GM12878 (cell line): ENCODE results near the gene PPARA. TPM values are rescaled to one million over a fixed set of nuclear protein-coding genes. Genes with fewer than 3 reads are reported as not detected.

Experiments used
- ATAC-seq: fragments of 200-7000 bp; cut with Tn5 transposase; 3 replicates; pipeline ENCODE4 v1.9.1; 2020; ENCODE audit warnings: mild to moderate bottlenecking, moderate library complexity
- BruUV-seq: library from RNA; stranded (reverse); fragments of 400-500 nt; replicated peaks from 2 replicates; lab custom pipeline; 2021; lab: Mats Ljungman, UMichigan
- CTCF ChIA-PET: fragments of 300-600 bp; sonication (Branson Sonifier 250); formaldehyde crosslinking; extraction: SDS; loops from one replicate; lab custom pipeline; 2021; ENCODE audit warnings: inconsistent platforms; lab: Yijun Ruan, JAX
- POLR2A ChIA-PET: fragments of 350-600 bp; formaldehyde crosslinking; extraction: SDS; loops from one replicate; lab custom pipeline; 2021; ENCODE audit warnings: inconsistent platforms; lab: Charles Lee
- RAD21 ChIA-PET: fragments of 300-600 bp; sonication (Branson Sonifier 250); formaldehyde crosslinking; loops from one replicate; lab custom pipeline; 2023; ENCODE audit warnings: antibody characterized with exemption; ENCODE audit not compliant: unreplicated experiment; lab: Charles Lee
- SMC1A ChIA-PET: fragments of 300-600 bp; sonication (Branson Sonifier 250); formaldehyde crosslinking; loops from one replicate; lab custom pipeline; 2023; ENCODE audit not compliant: unreplicated experiment, uncharacterized antibody; lab: Charles Lee
- DNase-seq: peaks from one replicate; pipeline ENCODE4 v3.0.0-alpha.2; 2011; ENCODE audit warnings: low read depth, low spot score
- FAIRE-seq: peaks from 3 replicates; lab custom pipeline; 2011; peaks lifted over from hg19 to GRCh38; lab: Jason Lieb, UNC
- H2AFZ ChIP-seq: 2 replicates; pipeline ENCODE4 v1.6.0; 2011; ENCODE audit warnings: low read depth, low read length, control low read depth; ENCODE audit not compliant: control insufficient read depth
- H3K27ac ChIP-seq: 2 replicates; pipeline ENCODE4 v1.5.1; 2011; ENCODE audit warnings: control low read depth; ENCODE audit not compliant: control insufficient read depth, insufficient read depth
- H3K27me3 ChIP-seq, 2 experiments: replicated peaks in 1 of 2; 2 replicates each; pipeline versions ENCODE4 v1.6.0 to v1.6.1; 2011; ENCODE audit warnings: low read length in 1 of 2; ENCODE audit not compliant: control insufficient read depth in 2 of 2, insufficient read depth in 2 of 2
- H3K36me3 ChIP-seq, 2 experiments: 2 replicates each; pipeline ENCODE4 v1.5.1; 2011; ENCODE audit warnings: low read length in 1 of 2; ENCODE audit not compliant: control insufficient read depth in 2 of 2, insufficient read depth in 2 of 2
- H3K4me1 ChIP-seq: 2 replicates; pipeline ENCODE4 v1.6.1; 2011; ENCODE audit warnings: mild to moderate bottlenecking, low read length, moderate library complexity, mixed read lengths; ENCODE audit not compliant: control insufficient read depth, insufficient read depth
- H3K4me2 ChIP-seq: 2 replicates; pipeline ENCODE4 v1.6.0; 2011; ENCODE audit warnings: control low read depth; ENCODE audit not compliant: control insufficient read depth, insufficient read depth
- H3K4me3 ChIP-seq: fragments of 200-600 bp; sonication (generic); 2 replicates; pipeline ENCODE4 v1.5.1; 2016
- H3K79me2 ChIP-seq: 2 replicates; pipeline ENCODE4 v1.6.0; 2011; ENCODE audit warnings: low read length; ENCODE audit not compliant: control insufficient read depth, insufficient read depth
- H3K9ac ChIP-seq: 2 replicates; pipeline ENCODE4 v1.8.0; 2011; ENCODE audit warnings: low read length, control low read depth, mixed read lengths; ENCODE audit not compliant: control insufficient read depth, insufficient read depth
- H3K9me3 ChIP-seq: replicated peaks from 3 replicates; pipeline ENCODE4 v1.5.1; 2011; ENCODE audit warnings: mild to moderate bottlenecking, low read length; ENCODE audit not compliant: control insufficient read depth, insufficient read depth
- H4K20me1 ChIP-seq: 2 replicates; pipeline ENCODE4 v1.6.0; 2011; ENCODE audit not compliant: control insufficient read depth, insufficient read depth
- ASH2L ChIP-seq: fragments of 300-600, 200-600 bp; sonication (generic); IDR thresholded peaks from 2 replicates; pipeline ENCODE4 v1.6.1; 2017; ENCODE audit warnings: low read depth, mild to moderate bottlenecking, borderline replicate concordance
- BACH1 ChIP-seq: fragments of 450-650 bp; IDR thresholded peaks from 2 replicates; pipeline ENCODE4 v1.6.1; 2017; ENCODE audit warnings: mild to moderate bottlenecking, borderline replicate concordance
- CBFB ChIP-seq: IDR thresholded peaks from 2 replicates; pipeline ENCODE4 v1.6.1; 2016; ENCODE audit warnings: antibody characterized with exemption, low read depth
- CEBPB ChIP-seq, 2 experiments: fragments of 150-350 bp in 1 of 2; IDR thresholded peaks; 2 replicates each; pipeline ENCODE4 v1.6.1; 2012 to 2014; ENCODE audit warnings: low read depth in 2 of 2, low read length in 2 of 2, borderline replicate concordance in 1 of 2, inconsistent platforms in 1 of 2
- CHD4 ChIP-seq: fragments of 200-600 bp; sonication (generic); IDR thresholded peaks from 2 replicates; pipeline ENCODE4 v1.6.1; 2016; ENCODE audit warnings: mild to moderate bottlenecking
- GABPA ChIP-seq: IDR thresholded peaks from 2 replicates; pipeline ENCODE4 v1.6.1; 2014; ENCODE audit warnings: antibody characterized with exemption, low read depth, mild to moderate bottlenecking, inconsistent platforms
- IRF4 ChIP-seq: IDR thresholded peaks from 2 replicates; pipeline ENCODE4 v1.6.1; 2011; ENCODE audit warnings: low read depth, low read length
- KAT2A ChIP-seq: conservative IDR thresholded peaks from 2 replicates; pipeline ENCODE4 v1.6.1; 2011; ENCODE audit warnings: low read depth, low read length; ENCODE audit not compliant: control insufficient read depth
- TBL1XR1 ChIP-seq: IDR thresholded peaks from 2 replicates; pipeline ENCODE4 v1.6.1; 2012; ENCODE audit warnings: low read depth, low read length, improper control_type of control experiment
- TCF12 ChIP-seq: IDR thresholded peaks from 2 replicates; pipeline ENCODE4 v1.6.1; 2011; ENCODE audit warnings: low read depth, mild to moderate bottlenecking, low read length
- YY1 ChIP-seq: IDR thresholded peaks from 2 replicates; pipeline ENCODE4 v1.6.1; 2011; ENCODE audit warnings: low read depth, mild to moderate bottlenecking, low read length
- ZBTB33 ChIP-seq: fragments of 450-650 bp; IDR thresholded peaks from 2 replicates; pipeline ENCODE4 v1.6.1; 2017; ENCODE audit warnings: mild to moderate bottlenecking
- ZNF207 ChIP-seq: fragments of 450-650 bp; IDR thresholded peaks from 2 replicates; pipeline ENCODE4 v1.6.1; 2014; ENCODE audit warnings: antibody characterized with exemption, mild to moderate bottlenecking, borderline replicate concordance
- ZSCAN29 ChIP-seq: fragments of 450-650 bp; IDR thresholded peaks from 2 replicates; pipeline ENCODE4 v1.6.1; 2017; ENCODE audit warnings: mild to moderate bottlenecking, moderate library complexity
- WGBS: methylation state at CpG from one replicate; pipeline ENCODE4 v1.1.6; 2016; ENCODE audit warnings: low lambda C conversion rate; ENCODE audit not compliant: insufficient replicate concordance, insufficient coverage; ENCODE audit errors: missing lambda C conversion rate; 5-methylcytosine and 5-hydroxymethylcytosine counted together
- in situ Hi-C: fragments of 300-500 bp; cut with MboI; formaldehyde crosslinking; loops from 9 replicates; pipeline ENCODE4 v1.14.3; 2018; ENCODE audit warnings: mixed read lengths
- intact Hi-C: fragments of 100-400 bp; cut with micrococcal nuclease; formaldehyde crosslinking; loops from one replicate; pipeline ENCODE4 v1.14.2; 2022; ENCODE audit not compliant: unreplicated experiment
- microRNA counts: library from miRNA; unstranded; fragments of <30 nt; microRNA quantifications from one replicate; lab custom pipeline; 2016
- polyA plus RNA-seq, 11 experiments: library from polyadenylated mRNA; depleted of rRNA in 4 of 11; unstranded in 6 of 11; stranded (reverse) in 5 of 11; fragments of >200 nt; fragmentation: Nextera tagmentation in 4 of 11; fragmentation: Illumina TruSeq in 1 of 11; extraction: Ambion mirVana in 4 of 11; extraction: Trizol in 1 of 11; gene quantifications; 1 replicate in 1 of 11; 2 replicates in 10 of 11; pipeline versions ENCODE4 v1.2.1 to v1.2.3, GENCODE V29; 2011 to 2016; ENCODE audit warnings: inconsistent platforms in 2 of 11, missing spikeins in 2 of 11, low read depth in 1 of 11
- total RNA-seq, 4 experiments: library from RNA; depleted of rRNA in 3 of 4; stranded (reverse); fragments of >200 nt in 3 of 4; fragmentation: Illumina TruSeq in 1 of 4; extraction: Trizol in 1 of 4; gene quantifications; 2 replicates each; pipeline versions ENCODE4 v1.2.1 to v1.2.3, GENCODE V29; 2013 to 2021

The PPARA gene
- total and polyA plus RNA-seq, 10 of the 15 experiments (the other 5 are each of a cell fraction or from before 2014, with no cell fraction given) = 0.72 to 10.4 (median 4.6) TPM

DNA sequence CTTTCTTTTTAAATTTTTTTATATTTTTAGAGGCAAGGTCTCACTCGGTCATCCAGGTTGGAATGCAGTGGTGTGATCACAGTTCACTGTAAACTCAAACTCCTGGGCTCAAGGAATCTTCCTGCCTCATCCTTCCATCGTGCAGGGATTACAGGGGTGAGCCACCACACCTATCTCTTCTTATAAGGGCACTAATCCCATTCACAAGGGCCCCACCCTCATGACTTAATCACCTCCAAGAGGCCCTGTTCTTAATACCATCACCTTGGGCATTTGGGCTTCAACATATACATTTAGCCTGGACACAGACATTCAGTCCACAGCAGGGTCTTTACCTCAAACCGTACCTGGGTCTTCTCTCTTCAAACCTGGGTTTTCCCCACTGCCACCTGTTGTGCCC, 141.8 kb downstream of the PPARA start (continued):
- no peak for TF ChIP-seq ASH2L
- TF ChIP-seq GABPA = no peak
- TF ChIP-seq YY1 = no peak
- TF ChIP-seq CEBPB (IDR thresholded peaks at IDR 0.05; ENCODE audit: borderline replicate concordance in 1 of 2, low read depth in 2 of 2, low read length in 2 of 2) = no peak
- TF ChIP-seq CHD4 = no peak

DNA sequence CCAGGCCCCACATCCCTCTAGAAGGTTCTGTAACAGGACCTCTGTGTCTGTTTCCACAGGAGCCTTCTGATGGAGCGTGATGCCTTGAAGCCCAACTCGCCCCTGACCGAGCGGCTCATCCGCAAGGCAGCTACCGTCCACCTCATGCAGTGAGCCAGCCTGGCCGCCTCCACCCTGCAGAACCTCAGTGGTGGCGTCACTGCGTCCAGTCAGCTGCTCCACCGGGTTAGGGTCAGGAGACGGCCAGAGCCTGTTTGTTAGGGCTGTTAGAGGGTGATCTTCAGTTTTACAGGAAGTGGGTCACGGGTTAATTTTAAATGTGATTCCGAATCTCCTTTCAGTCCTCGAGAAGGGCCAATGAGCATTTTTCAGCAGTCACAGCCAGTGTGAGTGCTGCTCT, 142.4 kb downstream of the PPARA start:
- no peak overlapping the region for H3K9ac ChIP-seq
- ATAC-seq (no peak), DNase-seq (no peak), FAIRE-seq (no peak)
- in situ Hi-C loops (no loop called here), intact Hi-C loops (no loop called here)
- 91% methylated on average over 14 of the region's 14 CpGs for WGBS
- no peaks in the 10 kb centered on the region for H4K20me1 ChIP-seq
- RAD21 ChIA-PET = no interaction called here
- no peak overlapping the region for H3K4me3 ChIP-seq
- no peak overlapping the region for H3K4me2 ChIP-seq
- H3K4me1 ChIP-seq = peaks cover 33% of the 10 kb centered on the region
- TF ChIP-seq TBL1XR1 (no peak), CBFB (no peak), ZBTB33 (no peak), BACH1 (no peak), IRF4 (no peak), KAT2A (no peak), TCF12 (no peak), ZNF207 (no peak), ZSCAN29 (no peak)
- CTCF ChIA-PET = no interaction called here
- BruUV-seq = no TSS peak
- peaks cover 0 to 3% of the 10 kb centered on the region in 2 experiments; a peak in 2 of 4 replicates for H3K36me3 ChIP-seq
- H3K9me3 ChIP-seq = no peaks in the 10 kb centered on the region; the same call in 2 of the 3 replicates
- SMC1A ChIA-PET = no interaction called here
- peaks cover 23% of the 10 kb centered on the region for H3K79me2 ChIP-seq
- POLR2A ChIA-PET = no interaction called here
- H3K27me3 ChIP-seq = no peaks in the 10 kb centered on the region
- no peak overlapping the region; the same call in 1 of the 2 replicates for H3K27ac ChIP-seq
- H2AFZ ChIP-seq = no peak overlapping the region

MicroRNA genes within 50 kb of the gene (microRNA counts, 767-probe panel; counts per million panel counts)
- 3,650 counts per million, percentile 93 among the panel's probes with 10 or more counts for microRNA hsa-let-7b-5p (lab: Ali Mortazavi, UCI)

Other genes starting within 250 kb of the PPARA start
- gene WNT7B, start 173.4 kb upstream of the PPARA start, total RNA-seq (2014; rRNA removed) = under 0.01 TPM in 1 of 2 replicates, not detected in the other
- not detected in 2 replicates for gene WNT7B, start 173.4 kb upstream of the PPARA start, total RNA-seq (2014; rRNA removed; fragmentation: Illumina TruSeq; extraction: Trizol)
- not detected in 2 replicates for gene WNT7B, start 173.4 kb upstream of the PPARA start, total RNA-seq (2021)
- not detected in 2 replicates for gene WNT7B, start 173.4 kb upstream of the PPARA start, polyA plus RNA-seq (2011; rRNA removed)
- gene WNT7B, start 173.4 kb upstream of the PPARA start, polyA plus RNA-seq (2014; fragmentation: Illumina TruSeq; extraction: Trizol) = not detected in 2 replicates
- not detected for gene WNT7B, start 173.4 kb upstream of the PPARA start, polyA plus RNA-seq (2014; fragmentation: Nextera tagmentation; extraction: Ambion mirVana)
- gene WNT7B, start 173.4 kb upstream of the PPARA start, polyA plus RNA-seq (2014; rRNA removed) = 0.12 and 0.27 TPM in 2 replicates
- not detected for gene WNT7B, start 173.4 kb upstream of the PPARA start, polyA plus RNA-seq (2016; fragmentation: Nextera tagmentation; extraction: Ambion mirVana)
- 11.1 and 13.3 TPM in 2 replicates for gene CDPF1, start 99.8 kb downstream of the PPARA start, total RNA-seq (2014; rRNA removed)
- 5.5 and 6.1 TPM in 2 replicates for gene CDPF1, start 99.8 kb downstream of the PPARA start, total RNA-seq (2014; rRNA removed; fragmentation: Illumina TruSeq; extraction: Trizol)
- 7.2 and 7.8 TPM in 2 replicates for gene CDPF1, start 99.8 kb downstream of the PPARA start, total RNA-seq (2021)
- 7.4 and 8.6 TPM in 2 replicates for gene CDPF1, start 99.8 kb downstream of the PPARA start, polyA plus RNA-seq (2011; rRNA removed)
- 3.1 and 6.4 TPM in 2 replicates for gene CDPF1, start 99.8 kb downstream of the PPARA start, polyA plus RNA-seq (2014; fragmentation: Illumina TruSeq; extraction: Trizol)
- 1 to 10 TPM; 1.0 to 2.2 TPM for gene CDPF1, start 99.8 kb downstream of the PPARA start, polyA plus RNA-seq (2014; fragmentation: Nextera tagmentation; extraction: Ambion mirVana)
- gene CDPF1, start 99.8 kb downstream of the PPARA start, polyA plus RNA-seq (2014; rRNA removed) = 13.0 and 22.4 TPM in 2 replicates
- gene CDPF1, start 99.8 kb downstream of the PPARA start, polyA plus RNA-seq (2016; fragmentation: Nextera tagmentation; extraction: Ambion mirVana) = 10 to 100 TPM; 15.5 to 18.2 TPM
- not detected in 2 replicates for gene PKDREJ, start 112.8 kb downstream of the PPARA start, total RNA-seq (2014; rRNA removed)
- not detected in 2 replicates for gene PKDREJ, start 112.8 kb downstream of the PPARA start, total RNA-seq (2014; rRNA removed; fragmentation: Illumina TruSeq; extraction: Trizol)
- not detected in 2 replicates for gene PKDREJ, start 112.8 kb downstream of the PPARA start, total RNA-seq (2021)
- not detected in 2 replicates for gene PKDREJ, start 112.8 kb downstream of the PPARA start, polyA plus RNA-seq (2011; rRNA removed)
- not detected in 2 replicates for gene PKDREJ, start 112.8 kb downstream of the PPARA start, polyA plus RNA-seq (2014; fragmentation: Illumina TruSeq; extraction: Trizol)
- gene PKDREJ, start 112.8 kb downstream of the PPARA start, polyA plus RNA-seq (2014; fragmentation: Nextera tagmentation; extraction: Ambion mirVana) = under 1 TPM in 1 of 2 experiments, not detected in 1; 0.02 TPM
- 0.01 TPM in 1 of 2 replicates, not detected in the other for gene PKDREJ, start 112.8 kb downstream of the PPARA start, polyA plus RNA-seq (2014; rRNA removed)
- under 1 TPM in 1 of 2 experiments, not detected in 1; 0.03 TPM for gene PKDREJ, start 112.8 kb downstream of the PPARA start, polyA plus RNA-seq (2016; fragmentation: Nextera tagmentation; extraction: Ambion mirVana)
- 14.7 and 19.1 TPM in 2 replicates for gene TTC38, start 117.5 kb downstream of the PPARA start, total RNA-seq (2014; rRNA removed)
- 6.8 and 7.6 TPM in 2 replicates for gene TTC38, start 117.5 kb downstream of the PPARA start, total RNA-seq (2014; rRNA removed; fragmentation: Illumina TruSeq; extraction: Trizol)
- gene TTC38, start 117.5 kb downstream of the PPARA start, total RNA-seq (2021) = 11.2 and 13.7 TPM in 2 replicates
- gene TTC38, start 117.5 kb downstream of the PPARA start, polyA plus RNA-seq (2011; rRNA removed) = 26.1 and 39.9 TPM in 2 replicates
- 3.1 and 6.5 TPM in 2 replicates for gene TTC38, start 117.5 kb downstream of the PPARA start, polyA plus RNA-seq (2014; fragmentation: Illumina TruSeq; extraction: Trizol)
- 1 to 10 TPM in 1 of 2 experiments, under 1 TPM in 1; 0.58 to 1.6 TPM for gene TTC38, start 117.5 kb downstream of the PPARA start, polyA plus RNA-seq (2014; fragmentation: Nextera tagmentation; extraction: Ambion mirVana)
- 12.3 and 19.4 TPM in 2 replicates for gene TTC38, start 117.5 kb downstream of the PPARA start, polyA plus RNA-seq (2014; rRNA removed)
- 10 to 100 TPM; 17.5 to 17.9 TPM for gene TTC38, start 117.5 kb downstream of the PPARA start, polyA plus RNA-seq (2016; fragmentation: Nextera tagmentation; extraction: Ambion mirVana)
- gene GTSE1, start 146.3 kb downstream of the PPARA start, total RNA-seq (2014; rRNA removed) = 25.9 and 27.4 TPM in 2 replicates
- gene GTSE1, start 146.3 kb downstream of the PPARA start, total RNA-seq (2014; rRNA removed; fragmentation: Illumina TruSeq; extraction: Trizol) = 21.8 and 23.3 TPM in 2 replicates
- gene GTSE1, start 146.3 kb downstream of the PPARA start, total RNA-seq (2021) = 43.9 and 46.2 TPM in 2 replicates
- 15.9 and 21.6 TPM in 2 replicates for gene GTSE1, start 146.3 kb downstream of the PPARA start, polyA plus RNA-seq (2011; rRNA removed)
- gene GTSE1, start 146.3 kb downstream of the PPARA start, polyA plus RNA-seq (2014; fragmentation: Illumina TruSeq; extraction: Trizol) = 30.8 and 37.1 TPM in 2 replicates
- 1 to 10 TPM; 6.6 to 10.0 TPM for gene GTSE1, start 146.3 kb downstream of the PPARA start, polyA plus RNA-seq (2014; fragmentation: Nextera tagmentation; extraction: Ambion mirVana)
- 43.0 and 45.2 TPM in 2 replicates for gene GTSE1, start 146.3 kb downstream of the PPARA start, polyA plus RNA-seq (2014; rRNA removed)
- 10 to 100 TPM; 43.9 to 44.5 TPM for gene GTSE1, start 146.3 kb downstream of the PPARA start, polyA plus RNA-seq (2016; fragmentation: Nextera tagmentation; extraction: Ambion mirVana)
- gene TRMU, start 185.2 kb downstream of the PPARA start, total RNA-seq (2014; rRNA removed) = 47.5 and 48.0 TPM in 2 replicates
- 26.1 and 29.6 TPM in 2 replicates for gene TRMU, start 185.2 kb downstream of the PPARA start, total RNA-seq (2014; rRNA removed; fragmentation: Illumina TruSeq; extraction: Trizol)
- gene TRMU, start 185.2 kb downstream of the PPARA start, total RNA-seq (2021) = 54.5 and 57.0 TPM in 2 replicates
- 33.4 and 40.0 TPM in 2 replicates for gene TRMU, start 185.2 kb downstream of the PPARA start, polyA plus RNA-seq (2011; rRNA removed)
- gene TRMU, start 185.2 kb downstream of the PPARA start, polyA plus RNA-seq (2014; fragmentation: Illumina TruSeq; extraction: Trizol) = 25.8 and 34.8 TPM in 2 replicates
- gene TRMU, start 185.2 kb downstream of the PPARA start, polyA plus RNA-seq (2014; fragmentation: Nextera tagmentation; extraction: Ambion mirVana) = 1 to 10 TPM; 3.5 to 5.8 TPM
- 56.0 and 66.7 TPM in 2 replicates for gene TRMU, start 185.2 kb downstream of the PPARA start, polyA plus RNA-seq (2014; rRNA removed)
- 10 to 100 TPM; 49.4 to 54.4 TPM for gene TRMU, start 185.2 kb downstream of the PPARA start, polyA plus RNA-seq (2016; fragmentation: Nextera tagmentation; extraction: Ambion mirVana)